ENCODE measurements around the gene USP25. TPM values are rescaled to one million over a fixed set of nuclear protein-coding genes. Genes with fewer than 3 reads are reported as not detected.

USP25 gene
- total RNA-seq, 2 donors from 2014 or later: 44.2 to 48.6 TPM

GRCh38 chr21:15841856-15842564, 112.2 kb downstream of the USP25 start:
- no peak for DNase-seq (ENCODE audit: low spot score)
- intact Hi-C loops (cut with DNase I): no loop called here

GRCh38 chr21:15842565-15842880, 112.7 kb downstream of the USP25 start:
- DNase-seq (ENCODE audit: low spot score): no peak
- intact Hi-C loops (cut with DNase I): no loop called here

- intact Hi-C loops (cut with DNase I): no loop called here
- no peak for DNase-seq (ENCODE audit: low spot score)
These were observed 114.0 kb downstream of the USP25 start for GRCh38 chr21:15843766-15844165.

- DNase-seq (ENCODE audit: low spot score): no peak
- intact Hi-C loops (cut with DNase I): no loop called here
These were observed 119.1 kb downstream of the USP25 start for GRCh38 chr21:15848634-15849560.

GRCh38 chr21:15849927-15850326, 120.1 kb downstream of the USP25 start:
- DNase-seq (ENCODE audit: low spot score): no peak
- intact Hi-C loops (cut with DNase I): no loop called here

GRCh38 chr21:15850645-15851044, 120.9 kb downstream of the USP25 start:
- intact Hi-C loops (cut with DNase I): no loop called here
- DNase-seq (ENCODE audit: low spot score): no peak

- intact Hi-C loops (cut with DNase I): no loop called here
- no peak for DNase-seq (ENCODE audit: low spot score)
These were observed 122.4 kb downstream of the USP25 start for GRCh38 chr21:15852146-15852545.

- no peak for DNase-seq (ENCODE audit: low spot score)
- intact Hi-C loops (cut with DNase I): no loop called here
These were observed 123.3 kb downstream of the USP25 start for GRCh38 chr21:15853126-15853525.

GRCh38 chr21:15856813-15857212, 127.0 kb downstream of the USP25 start:
- DNase-seq (ENCODE audit: low spot score): no peak
- intact Hi-C loops (cut with DNase I): no loop called here

GRCh38 chr21:15857740-15858139, 128.0 kb downstream of the USP25 start:
- intact Hi-C loops (cut with DNase I): no loop called here

GRCh38 chr21:15860541-15860940, 130.8 kb downstream of the USP25 start:
- no peak for DNase-seq (ENCODE audit: low spot score)
- intact Hi-C loops (cut with DNase I): no loop called here

More at GRCh38 chr21:15857740-15858139, 128.0 kb downstream of the USP25 start:
- DNase-seq (ENCODE audit: low spot score): no peak

GRCh38 chr21:15868940-15869339, 139.2 kb downstream of the USP25 start:
- DNase-seq (ENCODE audit: low spot score): no peak
- intact Hi-C loops (cut with DNase I): no loop called here

- intact Hi-C loops (cut with DNase I): no loop called here
- no peak for DNase-seq (ENCODE audit: low spot score)
These were observed 141.0 kb downstream of the USP25 start for GRCh38 chr21:15870819-15871218.

- intact Hi-C loops (cut with DNase I): no loop called here
- DNase-seq (ENCODE audit: low spot score): no peak
These were observed 142.5 kb downstream of the USP25 start for GRCh38 chr21:15872236-15872635.

- DNase-seq (ENCODE audit: low spot score): no peak
- intact Hi-C loops (cut with DNase I): no loop called here
These were observed 144.8 kb downstream of the USP25 start for GRCh38 chr21:15874615-15875014.

GRCh38 chr21:15875286-15875685, 145.5 kb downstream of the USP25 start:
- no peak for DNase-seq (ENCODE audit: low spot score)
- intact Hi-C loops (cut with DNase I): no loop called here

- intact Hi-C loops (cut with DNase I): no loop called here
These were observed 164.1 kb downstream of the USP25 start for GRCh38 chr21:15893902-15894301.

GRCh38 chr21:15894596-15894995, 164.8 kb downstream of the USP25 start:
- intact Hi-C loops (cut with DNase I): no loop called here
- DNase-seq (ENCODE audit: low spot score): no peak

More at GRCh38 chr21:15893902-15894301, 164.1 kb downstream of the USP25 start:
- DNase-seq (ENCODE audit: low spot score): no peak

GRCh38 chr21:15895142-15896106, 165.6 kb downstream of the USP25 start:
- intact Hi-C loops (cut with DNase I): no loop called here

GRCh38 chr21:15896501-15896900, 166.7 kb downstream of the USP25 start:
- no peak for DNase-seq (ENCODE audit: low spot score)
- intact Hi-C loops (cut with DNase I): no loop called here

More at GRCh38 chr21:15895142-15896106, 165.6 kb downstream of the USP25 start:
- no peak for DNase-seq (ENCODE audit: low spot score)
